NCI-H1694 (cell line): ENCODE measurements around the gene CSTF3.
"Not testable (repeated sequence)": the region's sequence is repeated elsewhere in the genome, so short reads cannot be mapped to it uniquely, and the experiment has no call there.

Source experiments
- DNase-seq: peaks from one replicate; lab custom pipeline; 2025; lab: John Stamatoyannopoulos, UW

CSTF3 gene

GRCh38 chr11:33160587-33160986 is 693 bp downstream of the CSTF3 start:
- DNase-seq, result no peak

DNA sequence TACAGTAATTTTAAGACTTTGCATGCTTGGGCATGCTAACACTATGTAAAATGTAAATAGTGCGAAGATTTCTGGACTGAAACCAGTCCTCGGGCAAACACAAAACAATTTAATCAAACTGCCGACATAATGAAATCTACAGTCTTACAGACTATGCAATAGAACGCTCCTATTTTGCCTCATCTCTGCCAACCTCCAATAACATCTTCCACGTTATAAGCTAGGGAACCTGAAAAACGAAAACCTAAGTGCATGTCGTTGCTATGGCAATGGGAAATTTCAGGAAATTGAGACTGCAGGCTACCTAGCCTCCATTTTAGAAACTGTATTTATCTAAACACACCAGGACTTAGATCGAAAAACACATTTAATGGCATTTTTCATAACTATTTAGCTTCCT is 1.1 kb downstream of the CSTF3 start:
- peak; percentile 41 for DNase-seq

DNA sequence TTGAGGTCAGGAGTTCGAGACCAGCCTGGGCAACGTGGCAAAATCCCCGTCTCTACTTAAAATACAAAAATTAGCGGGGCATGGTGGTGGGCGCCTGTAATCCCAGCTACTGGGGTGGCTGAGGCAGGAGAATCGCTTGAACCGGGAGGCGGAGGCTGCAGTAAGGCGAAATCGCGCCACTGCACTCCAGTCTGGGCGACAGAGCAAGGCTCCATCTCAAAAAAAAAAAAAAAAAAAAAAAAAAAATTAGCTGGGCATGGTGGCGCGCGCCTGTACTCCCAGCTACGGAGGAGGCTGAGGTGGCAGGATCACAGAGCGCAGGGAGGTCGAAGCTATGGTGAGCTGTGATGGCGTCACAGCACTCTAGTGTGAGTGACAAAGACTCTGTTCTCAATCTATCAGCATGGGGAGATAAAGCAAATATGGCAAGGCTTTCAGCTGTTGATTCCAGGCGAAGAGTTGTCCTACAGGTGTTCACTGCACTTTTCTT is 1.9 kb downstream of the CSTF3 start:
- not testable (repeated sequence) for DNase-seq

DNA sequence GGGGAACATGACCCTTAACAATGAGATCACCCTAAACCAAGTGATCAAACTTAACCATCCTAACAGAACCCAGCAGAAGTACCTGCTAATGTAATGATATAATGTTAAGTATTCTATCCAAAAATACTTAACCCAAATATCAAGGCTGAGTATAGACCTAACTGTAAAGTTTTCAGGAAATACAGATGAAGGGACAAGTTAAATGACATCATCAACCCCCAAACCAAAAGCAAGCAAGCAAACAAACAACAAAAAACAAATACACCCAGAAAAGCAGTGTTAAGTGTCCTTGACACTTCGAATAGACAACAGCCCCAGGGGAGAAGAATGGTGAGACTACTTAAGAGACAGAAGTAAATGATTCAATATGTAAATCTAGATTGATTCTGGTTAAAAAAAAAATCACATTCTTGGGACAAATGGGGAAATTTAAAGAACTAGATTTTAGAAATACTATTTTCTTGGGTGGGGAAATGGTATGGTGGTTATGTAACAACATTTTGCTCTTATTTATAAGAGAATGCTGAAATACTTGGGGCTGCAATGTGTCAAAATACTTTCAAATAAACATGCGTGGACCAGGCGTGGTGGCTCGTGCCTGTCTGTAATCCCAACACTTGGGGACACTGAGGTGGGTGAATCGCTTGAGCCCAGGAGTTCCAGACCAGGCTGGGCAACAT is 2.5 kb downstream of the CSTF3 start:
- DNase-seq, result no peak

DNA sequence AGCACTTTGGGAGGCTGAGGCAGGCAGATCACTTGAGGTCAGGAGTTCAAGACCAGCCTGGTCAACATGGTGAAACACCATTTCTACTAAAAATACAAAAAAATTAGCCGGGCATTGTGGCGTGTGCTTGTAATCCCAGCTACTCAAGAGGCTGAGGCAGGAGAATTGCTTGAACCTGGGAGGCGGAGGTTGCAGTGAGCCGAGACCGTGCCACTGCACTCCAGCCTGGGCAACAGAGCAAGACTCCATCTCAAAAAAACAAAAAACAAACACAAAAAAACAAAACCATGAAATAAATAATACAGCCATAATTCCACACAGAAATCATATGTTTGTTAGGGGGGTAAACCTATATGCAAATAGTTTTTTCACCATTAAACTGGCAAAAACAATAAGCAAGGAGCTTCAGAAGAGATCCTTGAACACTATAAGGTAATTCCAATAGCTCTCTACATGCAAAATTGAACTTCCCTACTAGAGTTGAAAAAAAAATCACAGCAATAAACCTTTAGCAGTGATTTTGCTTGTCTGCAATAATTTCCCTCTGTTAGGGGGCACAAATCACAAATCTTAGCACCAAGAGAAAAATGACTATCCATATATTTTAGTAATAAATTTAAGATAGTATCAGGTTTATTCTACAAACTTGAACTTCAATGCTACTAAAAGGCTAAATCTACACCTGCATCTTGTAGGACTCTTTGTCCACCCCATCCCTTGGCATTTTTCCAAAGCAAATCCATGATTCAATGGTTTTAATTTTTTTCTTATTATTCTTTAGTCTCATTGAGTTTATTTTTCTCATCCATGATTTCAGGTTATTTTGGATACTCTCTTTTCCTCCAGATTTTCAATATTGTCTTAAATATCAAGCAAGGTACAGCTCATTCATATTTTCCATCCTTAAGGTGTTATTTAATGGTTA is 3.9 kb downstream of the CSTF3 start:
- DNase-seq, result no peak

DNA sequence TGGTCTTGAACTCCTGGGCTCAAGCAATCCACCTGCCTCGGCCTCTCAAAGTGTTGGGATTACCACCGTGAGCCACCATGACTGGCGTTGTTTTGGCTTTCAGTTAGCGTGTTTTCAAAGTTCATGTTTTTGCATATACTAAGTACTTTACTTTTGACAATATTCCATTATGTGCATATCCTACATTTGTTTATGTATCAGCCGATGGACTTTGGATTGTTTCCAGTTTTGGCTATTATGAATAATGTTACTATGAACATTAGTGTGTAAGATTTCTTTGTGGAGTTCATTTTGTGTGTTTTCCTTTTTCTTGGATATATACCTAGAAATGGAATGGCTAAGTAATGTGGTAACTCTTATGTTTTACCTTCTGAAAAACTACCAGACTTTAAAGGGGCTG is 9.9 kb downstream of the CSTF3 start:
- DNase-seq, result no peak

- DNase-seq, result no peak
These were observed 13.7 kb downstream of the CSTF3 start for GRCh38 chr11:33147559-33147958.

DNA sequence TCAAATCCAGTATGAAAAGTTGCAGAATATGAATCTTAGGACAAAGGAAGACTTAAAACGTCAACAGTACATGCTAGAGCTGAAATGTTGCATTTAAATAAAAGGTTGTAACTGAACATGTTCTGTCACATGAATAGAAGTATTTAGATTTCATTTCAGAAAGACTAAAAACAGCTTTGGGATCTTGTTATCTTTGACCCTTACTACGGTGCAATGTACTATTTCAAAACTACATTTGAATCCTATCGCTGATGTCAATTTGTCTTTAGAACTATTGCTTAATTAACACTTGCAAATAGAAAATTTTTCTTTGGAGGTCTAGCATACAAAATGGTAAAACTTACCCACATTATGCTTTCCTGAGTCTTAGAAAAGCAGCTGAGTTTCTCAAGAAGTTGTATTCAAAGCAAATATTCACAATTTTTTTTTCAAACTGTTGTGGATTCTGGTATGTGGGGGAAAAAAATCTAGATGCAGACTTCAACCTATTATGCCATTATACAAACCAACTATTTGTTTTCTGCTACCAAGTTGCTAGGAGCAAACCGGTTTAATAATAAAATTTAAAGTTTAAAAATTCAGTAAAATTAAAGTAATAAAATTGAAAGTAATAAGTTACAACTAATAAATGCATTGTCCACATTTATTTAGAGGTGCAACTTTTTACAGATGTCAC is 25.4 kb downstream of the CSTF3 start:
- no peak for DNase-seq

DNA sequence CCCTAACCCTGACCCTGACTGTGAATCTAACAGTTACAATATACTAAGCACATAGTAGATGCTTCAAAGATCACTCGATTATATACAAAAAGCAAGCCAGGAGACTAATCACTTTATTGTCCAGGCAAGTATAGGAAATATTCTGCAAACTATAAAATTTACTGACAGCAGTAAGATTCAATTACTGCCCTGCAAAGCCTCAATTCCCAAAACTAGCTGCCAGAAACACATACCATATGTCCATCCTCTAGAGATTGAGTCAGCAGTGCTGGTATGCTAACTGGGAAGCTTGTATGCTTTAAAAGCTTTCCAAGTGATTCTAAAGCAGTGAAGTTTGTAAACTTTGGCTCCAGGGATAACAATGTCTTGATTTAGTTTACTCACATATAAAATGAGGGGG is 26.1 kb downstream of the CSTF3 start:
- DNase-seq, result no peak

- no peak for DNase-seq
These were observed 27.0 kb downstream of the CSTF3 start for GRCh38 chr11:33134276-33134675.

GRCh38 chr11:33133761-33134160 is 27.5 kb downstream of the CSTF3 start:
- DNase-seq, result no peak

DNA sequence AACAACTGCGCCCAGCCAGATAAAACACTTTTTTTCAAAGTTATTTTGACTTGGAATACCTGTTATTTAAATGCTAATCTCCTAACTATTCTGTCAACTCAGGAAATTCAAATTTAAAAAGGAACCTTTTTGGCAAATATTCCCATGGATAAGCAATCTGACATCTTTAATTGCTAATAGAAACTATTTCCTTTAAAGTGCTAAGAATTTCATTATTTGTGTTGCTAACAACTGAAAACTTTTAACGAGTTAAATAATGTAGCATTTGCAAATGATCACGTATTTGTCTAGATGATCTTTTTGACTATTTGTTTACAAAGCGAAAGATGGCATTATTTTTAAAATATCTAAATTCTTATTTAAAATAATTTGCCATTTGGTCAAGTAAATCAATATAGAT is 28.8 kb downstream of the CSTF3 start:
- no peak for DNase-seq

- no peak for DNase-seq
These were observed 32.5 kb downstream of the CSTF3 start for GRCh38 chr11:33128739-33129138.

DNA sequence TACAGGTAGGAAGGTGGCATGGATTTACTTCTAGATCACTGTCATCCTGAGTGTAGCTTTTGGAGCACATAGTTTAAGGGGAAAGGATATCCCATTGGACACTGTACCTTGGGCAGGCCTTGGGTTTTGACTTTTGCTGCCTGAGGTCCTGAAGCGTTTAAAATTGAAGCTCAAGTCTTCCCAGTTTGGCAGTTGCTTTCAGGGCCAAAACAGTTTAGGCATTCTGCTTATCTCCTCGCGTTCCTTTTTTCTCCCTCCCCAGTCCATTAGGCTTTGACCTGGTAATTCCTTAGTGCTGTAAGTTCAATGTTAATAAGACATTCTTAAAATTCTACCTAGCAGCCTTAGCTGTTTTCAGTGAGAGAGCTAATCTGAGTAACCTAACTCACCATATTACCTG is 35.7 kb downstream of the CSTF3 start:
- DNase-seq, result no peak

GRCh38 chr11:33125025-33125424 is 36.3 kb downstream of the CSTF3 start:
- no peak for DNase-seq

- DNase-seq, result not testable (repeated sequence)
These were observed 38.6 kb downstream of the CSTF3 start for GRCh38 chr11:33122696-33123095.

DNA sequence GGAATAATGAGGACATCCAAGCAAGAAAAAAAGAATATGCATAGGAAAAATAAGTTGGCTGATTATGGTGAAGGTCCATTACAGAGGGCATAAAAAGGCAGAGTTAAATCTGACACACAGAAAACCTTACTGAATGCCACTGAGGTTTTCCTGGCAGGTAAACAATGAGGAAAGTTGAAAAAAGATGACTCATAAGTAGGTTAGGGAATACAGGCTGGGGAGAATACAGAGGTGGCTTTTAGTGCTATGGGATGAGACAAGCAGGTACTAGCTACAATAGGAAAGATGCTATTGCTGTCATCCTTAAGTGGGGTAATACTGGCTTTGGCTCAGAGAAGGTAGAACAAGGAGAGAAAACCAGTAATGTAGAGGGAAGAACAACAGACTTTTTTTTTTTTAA is 44.7 kb downstream of the CSTF3 start:
- no peak for DNase-seq

- DNase-seq, result no peak
These were observed 51.2 kb downstream of the CSTF3 start for GRCh38 chr11:33110083-33110482.

- no peak for DNase-seq
These were observed 51.9 kb downstream of the CSTF3 start for GRCh38 chr11:33109294-33109895.

GRCh38 chr11:33103836-33104235 is 57.4 kb downstream of the CSTF3 start:
- DNase-seq, result no peak

GRCh38 chr11:33094157-33094556 is 67.1 kb downstream of the CSTF3 start:
- no peak for DNase-seq

DNA sequence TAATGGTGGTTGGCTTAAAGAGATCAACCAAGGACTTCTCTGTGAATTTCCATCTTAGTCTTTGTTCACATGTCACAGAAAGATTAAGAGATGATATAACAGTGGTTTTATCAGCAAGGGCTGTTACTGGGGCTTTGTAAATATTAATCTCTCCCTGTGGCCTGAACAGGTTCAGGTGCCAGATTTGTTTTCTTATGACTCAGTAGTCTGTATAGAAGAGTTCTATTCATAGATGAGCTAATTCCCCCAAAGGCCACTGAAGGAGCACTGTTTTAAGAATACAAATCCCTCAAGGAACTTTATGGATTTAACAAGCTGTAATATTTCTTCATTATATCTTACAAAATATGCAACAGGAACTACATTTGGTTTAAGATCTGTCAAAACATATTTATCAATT is 71.5 kb downstream of the CSTF3 start:
- DNase-seq, result no peak
